Measurements from ENCODE around the gene SMIM13.

SMIM13 gene

GRCh38 chr6:11122380-11122779 lies 28.7 kb downstream of the SMIM13 start:
- DNase-seq (ENCODE audit: low spot score), result no peak

GRCh38 chr6:11123978-11124377 lies 30.3 kb downstream of the SMIM13 start:
- DNase-seq (ENCODE audit: low spot score), result no peak

GRCh38 chr6:11126876-11127275 lies 33.2 kb downstream of the SMIM13 start:
- no peak for DNase-seq (ENCODE audit: low spot score)

- no peak for DNase-seq (ENCODE audit: low spot score)
These were observed 35.0 kb downstream of the SMIM13 start for GRCh38 chr6:11128608-11129007.

GRCh38 chr6:11129908-11130565 lies 36.4 kb downstream of the SMIM13 start:
- no peak for DNase-seq (ENCODE audit: low spot score)

- no peak for DNase-seq (ENCODE audit: low spot score)
These were observed 37.0 kb downstream of the SMIM13 start for GRCh38 chr6:11130605-11131004.

GRCh38 chr6:11132194-11132888 lies 38.7 kb downstream of the SMIM13 start:
- DNase-seq (ENCODE audit: low spot score), result no peak

- no peak for DNase-seq (ENCODE audit: low spot score)
These were observed 39.6 kb downstream of the SMIM13 start for GRCh38 chr6:11133281-11133680.

GRCh38 chr6:11136809-11137208 lies 43.2 kb downstream of the SMIM13 start:
- no peak for DNase-seq (ENCODE audit: low spot score)

GRCh38 chr6:11139051-11139960 lies 45.7 kb downstream of the SMIM13 start:
- DNase-seq (ENCODE audit: low spot score), result no peak

GRCh38 chr6:11140056-11140455 lies 46.4 kb downstream of the SMIM13 start:
- DNase-seq (ENCODE audit: low spot score), result no peak

- DNase-seq (ENCODE audit: low spot score), result no peak
These were observed 47.7 kb downstream of the SMIM13 start for GRCh38 chr6:11141295-11141694.

- no peak for DNase-seq (ENCODE audit: low spot score)
These were observed 48.8 kb downstream of the SMIM13 start for GRCh38 chr6:11142296-11143027.

GRCh38 chr6:11143394-11144371 lies 50.0 kb downstream of the SMIM13 start:
- no peak for DNase-seq (ENCODE audit: low spot score)

GRCh38 chr6:11144393-11144851 lies 50.8 kb downstream of the SMIM13 start:
- DNase-seq (ENCODE audit: low spot score), result peak; percentile 82

GRCh38 chr6:11146117-11146826 lies 52.6 kb downstream of the SMIM13 start:
- DNase-seq (ENCODE audit: low spot score), result no peak

- DNase-seq (ENCODE audit: low spot score), result no peak
These were observed 55.9 kb downstream of the SMIM13 start for GRCh38 chr6:11149551-11149950.

- DNase-seq (ENCODE audit: low spot score), result no peak
These were observed 57.9 kb downstream of the SMIM13 start for GRCh38 chr6:11151488-11151887.

GRCh38 chr6:11152581-11152980 lies 58.9 kb downstream of the SMIM13 start:
- DNase-seq (ENCODE audit: low spot score), result no peak

GRCh38 chr6:11153447-11153846 lies 59.8 kb downstream of the SMIM13 start:
- no peak for DNase-seq (ENCODE audit: low spot score)

Data from NAMALWA (cell line).